ENCODE data around the gene SH3RF3. TPM values are rescaled to one million over a fixed set of nuclear protein-coding genes. Genes with fewer than 3 reads are reported as not detected.

SH3RF3 gene
- total RNA-seq, 1 experiment from 2014 or later = 0.98 TPM

DNA sequence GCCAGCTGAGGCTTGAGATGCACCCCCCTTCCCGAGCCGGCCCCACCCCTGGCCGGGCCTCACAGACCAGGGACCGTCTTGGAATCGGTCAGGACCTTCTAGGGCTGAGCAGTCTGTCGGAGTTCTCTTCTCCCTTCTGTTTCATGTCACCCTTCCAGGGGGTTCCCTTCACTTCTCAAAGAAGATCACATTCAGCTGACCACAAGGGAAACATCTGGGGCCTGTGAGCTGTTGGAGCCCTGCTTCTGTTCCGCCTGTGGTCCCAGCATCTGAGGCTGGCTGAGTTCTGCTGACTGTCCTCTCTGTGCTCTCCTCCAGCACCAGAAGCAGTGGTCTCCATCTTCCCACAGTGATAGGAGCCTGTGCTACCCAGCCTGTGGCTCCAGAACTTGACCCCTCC is 378.2 kb downstream of the SH3RF3 start:
- POLR2A ChIA-PET = no interaction called here
- CTCF ChIA-PET = no interaction called here
- H3K36me3 ChIP-seq (ENCODE audit: control insufficient read depth, insufficient read depth, low read length) = no peaks in the 10 kb centered on the region
- H3K9me3 Mint-ChIP-seq (ENCODE audit: unreplicated experiment) = no peaks in the 10 kb centered on the region
- H3K27ac Mint-ChIP-seq (ENCODE audit: unreplicated experiment) = no peak overlapping the region
- H3K27me3 ChIP-seq (replicated peaks; ENCODE audit: control insufficient read depth, insufficient read depth, low read length) = no peaks in the 10 kb centered on the region
- no TSS peak for BruUV-seq (replicated peaks)
- H3K4me1 ChIP-seq = no peaks in the 10 kb centered on the region
- H3K27me3 Mint-ChIP-seq (ENCODE audit: insufficient read depth, unreplicated experiment) = peaks cover 6% of the 10 kb centered on the region
- H3K4me1 Mint-ChIP-seq (ENCODE audit: low read depth, unreplicated experiment) = no peaks in the 10 kb centered on the region
- intact Hi-C loops (cut with micrococcal nuclease; ENCODE audit: unreplicated experiment) = no loop called here
- H3K4me3 Mint-ChIP-seq (ENCODE audit: unreplicated experiment) = no peak overlapping the region
- no peak overlapping the region for H3K4me3 ChIP-seq (ENCODE audit: low read depth, low read length)
- H3K36me3 Mint-ChIP-seq (ENCODE audit: insufficient read depth, unreplicated experiment) = no peaks in the 10 kb centered on the region
- H3K9me3 ChIP-seq = no peaks in the 10 kb centered on the region
- TF ChIP-seq, protein P1, sequence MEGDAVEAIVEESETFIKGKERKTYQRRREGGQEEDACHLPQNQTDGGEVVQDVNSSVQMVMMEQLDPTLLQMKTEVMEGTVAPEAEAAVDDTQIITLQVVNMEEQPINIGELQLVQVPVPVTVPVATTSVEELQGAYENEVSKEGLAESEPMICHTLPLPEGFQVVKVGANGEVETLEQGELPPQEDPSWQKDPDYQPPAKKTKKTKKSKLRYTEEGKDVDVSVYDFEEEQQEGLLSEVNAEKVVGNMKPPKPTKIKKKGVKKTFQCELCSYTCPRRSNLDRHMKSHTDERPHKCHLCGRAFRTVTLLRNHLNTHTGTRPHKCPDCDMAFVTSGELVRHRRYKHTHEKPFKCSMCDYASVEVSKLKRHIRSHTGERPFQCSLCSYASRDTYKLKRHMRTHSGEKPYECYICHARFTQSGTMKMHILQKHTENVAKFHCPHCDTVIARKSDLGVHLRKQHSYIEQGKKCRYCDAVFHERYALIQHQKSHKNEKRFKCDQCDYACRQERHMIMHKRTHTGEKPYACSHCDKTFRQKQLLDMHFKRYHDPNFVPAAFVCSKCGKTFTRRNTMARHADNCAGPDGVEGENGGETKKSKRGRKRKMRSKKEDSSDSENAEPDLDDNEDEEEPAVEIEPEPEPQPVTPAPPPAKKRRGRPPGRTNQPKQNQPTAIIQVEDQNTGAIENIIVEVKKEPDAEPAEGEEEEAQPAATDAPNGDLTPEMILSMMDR (IDR thresholded peaks at IDR 0.05; ENCODE audit: insufficient read depth in 1 of 2, low read depth in 1 of 2, low read length in 1 of 2, severe bottlenecking in 1 of 2, unreplicated experiment in 1 of 2) = no peak
- DNase-seq = no peak

DNA sequence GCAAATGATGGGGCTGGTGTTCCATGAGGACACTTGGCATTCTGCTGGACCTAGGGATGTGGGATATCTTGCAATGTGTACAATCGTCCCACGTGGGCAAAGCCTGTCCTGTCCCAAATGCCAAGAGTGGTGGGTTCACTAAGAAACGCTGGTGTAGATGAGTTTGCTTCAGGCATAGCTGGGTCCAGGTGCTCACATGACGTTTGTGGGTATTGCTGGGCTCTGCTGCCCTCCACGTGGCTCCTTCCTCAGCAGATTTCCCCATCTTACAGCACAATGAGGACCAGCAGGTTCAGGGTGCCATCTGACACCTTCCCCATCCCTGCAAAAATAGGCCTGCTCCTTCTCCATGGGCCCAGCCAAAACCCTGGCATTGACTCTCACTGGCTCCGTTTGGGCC is 378.8 kb downstream of the SH3RF3 start:
- Mint-ChIP-seq H3K27me3 (ENCODE audit: insufficient read depth, unreplicated experiment) (no peaks in the 10 kb centered on the region), H3K4me3 (ENCODE audit: unreplicated experiment) (no peak overlapping the region), H3K27ac (ENCODE audit: unreplicated experiment) (no peak overlapping the region), H3K9me3 (ENCODE audit: unreplicated experiment) (no peaks in the 10 kb centered on the region), H3K36me3 (ENCODE audit: insufficient read depth, unreplicated experiment) (no peaks in the 10 kb centered on the region), H3K4me1 (ENCODE audit: low read depth, unreplicated experiment) (no peaks in the 10 kb centered on the region)
- no peaks in the 10 kb centered on the region for H3K9me3 ChIP-seq
- intact Hi-C loops (cut with micrococcal nuclease; ENCODE audit: unreplicated experiment) = no loop called here
- ChIA-PET CTCF (no interaction called here), POLR2A (no interaction called here)
- BruUV-seq (replicated peaks) = no TSS peak
- H3K4me1 ChIP-seq = no peaks in the 10 kb centered on the region
- no peaks in the 10 kb centered on the region for H3K27me3 ChIP-seq (replicated peaks; ENCODE audit: control insufficient read depth, insufficient read depth, low read length)
- DNase-seq = no peak
- no peaks in the 10 kb centered on the region for H3K36me3 ChIP-seq (ENCODE audit: control insufficient read depth, insufficient read depth, low read length)
- no peak overlapping the region for H3K4me3 ChIP-seq (ENCODE audit: low read depth, low read length)
- TF ChIP-seq, protein P1 (IDR thresholded peaks at IDR 0.05; ENCODE audit: insufficient read depth in 1 of 2, low read depth in 1 of 2, low read length in 1 of 2, severe bottlenecking in 1 of 2, unreplicated experiment in 1 of 2) = no peak

- no TSS peak for BruUV-seq (replicated peaks)
- Mint-ChIP-seq H3K27ac (ENCODE audit: unreplicated experiment) (no peak overlapping the region), H3K4me3 (ENCODE audit: unreplicated experiment) (no peak overlapping the region), H3K9me3 (ENCODE audit: unreplicated experiment) (no peaks in the 10 kb centered on the region), H3K36me3 (ENCODE audit: insufficient read depth, unreplicated experiment) (no peaks in the 10 kb centered on the region), H3K4me1 (ENCODE audit: low read depth, unreplicated experiment) (no peaks in the 10 kb centered on the region), H3K27me3 (ENCODE audit: insufficient read depth, unreplicated experiment) (no peaks in the 10 kb centered on the region)
- Histone ChIP-seq H3K27me3 (replicated peaks; ENCODE audit: control insufficient read depth, insufficient read depth, low read length) (no peaks in the 10 kb centered on the region), H3K36me3 (ENCODE audit: control insufficient read depth, insufficient read depth, low read length) (no peaks in the 10 kb centered on the region), H3K9me3 (no peaks in the 10 kb centered on the region), H3K4me3 (ENCODE audit: low read depth, low read length) (no peak overlapping the region), H3K4me1 (no peaks in the 10 kb centered on the region)
- ChIA-PET POLR2A (no interaction called here), CTCF (no interaction called here)
- no peak for DNase-seq
- intact Hi-C loops (cut with micrococcal nuclease; ENCODE audit: unreplicated experiment) = no loop called here
- TF ChIP-seq, protein P1 (IDR thresholded peaks at IDR 0.05; ENCODE audit: insufficient read depth in 1 of 2, low read depth in 1 of 2, low read length in 1 of 2, severe bottlenecking in 1 of 2, unreplicated experiment in 1 of 2) = no peak
Measured at GRCh38 chr2:109508556-109508955, 379.6 kb downstream of the SH3RF3 start.

Measured in Caco-2 (cell line).